Liver (tissue), 9 donors: ENCODE results near the gene TUB. TPM values are rescaled to one million over a fixed set of nuclear protein-coding genes. Genes with fewer than 3 reads are reported as not detected.

ENCODE experiments used
- DNase-seq: peaks from one replicate; pipeline ENCODE4 v3.0.0-alpha.2; 2017; ENCODE audit warnings: low spot score
- H3K27ac ChIP-seq, 2 donors: one replicate each; pipeline ENCODE4 v1.7.0; 2013; ENCODE audit warnings: inconsistent platforms in 2 of 2, low read length in 2 of 2, control low read depth in 1 of 2, low read depth in 1 of 2, mild to moderate bottlenecking in 1 of 2
- H3K27me3 ChIP-seq, 4 donors: one replicate each; pipeline versions ENCODE4 v1.6.1 to v1.7.0; 2013; ENCODE audit warnings: low read length in 3 of 4, inconsistent platforms in 1 of 4, mild to moderate bottlenecking in 1 of 4, moderate library complexity in 1 of 4; ENCODE audit not compliant: control insufficient read depth in 4 of 4, insufficient read depth in 4 of 4
- H3K36me3 ChIP-seq, 4 donors: one replicate each; pipeline versions ENCODE4 v1.6.1 to v1.7.0; 2013; ENCODE audit warnings: low read length in 3 of 4, mild to moderate bottlenecking in 3 of 4, low read depth in 1 of 4, moderate library complexity in 1 of 4; ENCODE audit not compliant: control insufficient read depth in 4 of 4, insufficient read depth in 3 of 4
- H3K4me1 ChIP-seq, 4 donors: one replicate each; pipeline versions ENCODE4 v1.6.1 to v1.7.0; 2013; ENCODE audit warnings: low read length in 3 of 4, mild to moderate bottlenecking in 3 of 4, moderate library complexity in 1 of 4; ENCODE audit not compliant: control insufficient read depth in 4 of 4, insufficient read depth in 4 of 4
- H3K4me3 ChIP-seq, 3 donors: one replicate each; pipeline versions ENCODE4 v1.6.1 to v1.7.0; 2013; ENCODE audit warnings: low read length in 3 of 3, control low read depth in 1 of 3, low read depth in 1 of 3, mild to moderate bottlenecking in 1 of 3
- H3K9ac ChIP-seq, 2 donors: one replicate each; pipeline ENCODE4 v1.7.0; 2013; ENCODE audit warnings: low read length in 2 of 2, mild to moderate bottlenecking in 2 of 2, moderate library complexity in 2 of 2, control low read depth in 1 of 2, low read depth in 1 of 2
- H3K9me3 ChIP-seq, 4 donors: one replicate each; pipeline versions ENCODE4 v1.6.1 to v1.7.0; 2013; ENCODE audit warnings: low read length in 3 of 4; ENCODE audit not compliant: control insufficient read depth in 4 of 4
- EGR1 ChIP-seq, 2 donors: IDR thresholded peaks; 2 replicates each; pipeline ENCODE4 v1.6.1; 2016 to 2018; ENCODE audit warnings: antibody characterized with exemption in 2 of 2, low read depth in 2 of 2
- FOXA1 ChIP-seq: IDR thresholded peaks from 2 replicates; pipeline ENCODE4 v1.6.1; 2016; ENCODE audit warnings: antibody characterized with exemption
- FOXA2 ChIP-seq: IDR thresholded peaks from 2 replicates; pipeline ENCODE4 v1.6.1; 2016; ENCODE audit warnings: antibody characterized with exemption
- GABPA ChIP-seq, 2 donors: IDR thresholded peaks in 1 of 2; conservative IDR thresholded peaks in 1 of 2; 2 replicates each; pipeline ENCODE4 v1.6.1; 2016; ENCODE audit warnings: antibody characterized with exemption in 2 of 2, mild to moderate bottlenecking in 1 of 2, moderate library complexity in 1 of 2
- HNF4A ChIP-seq, 2 donors: conservative IDR thresholded peaks; 2 replicates each; pipeline ENCODE4 v1.6.1; 2016; ENCODE audit warnings: antibody characterized with exemption in 2 of 2, mild to moderate bottlenecking in 2 of 2
- HNF4G ChIP-seq: IDR thresholded peaks from 2 replicates; pipeline ENCODE4 v1.6.1; 2016; ENCODE audit warnings: antibody characterized with exemption
- JUND ChIP-seq, 2 donors: IDR thresholded peaks; 2 replicates each; pipeline ENCODE4 v1.6.1; 2016; ENCODE audit warnings: antibody characterized with exemption in 2 of 2
- NR2F2 ChIP-seq: IDR thresholded peaks from 2 replicates; pipeline ENCODE4 v1.6.1; 2016; ENCODE audit warnings: antibody characterized with exemption
- RAD21 ChIP-seq, 2 donors: IDR thresholded peaks; 2 replicates each; pipeline ENCODE4 v1.6.1; 2016; ENCODE audit warnings: antibody characterized with exemption in 2 of 2, mild to moderate bottlenecking in 2 of 2
- RXRA ChIP-seq, 2 donors: IDR thresholded peaks; 2 replicates each; pipeline ENCODE4 v1.6.1; 2017 to 2018; ENCODE audit warnings: antibody characterized with exemption in 2 of 2, mild to moderate bottlenecking in 1 of 2
- SP1 ChIP-seq: IDR thresholded peaks from 2 replicates; pipeline ENCODE4 v1.6.1; 2018; ENCODE audit warnings: antibody characterized with exemption, mild to moderate bottlenecking
- TAF1 ChIP-seq: conservative IDR thresholded peaks from 2 replicates; pipeline ENCODE4 v1.6.1; 2016; ENCODE audit warnings: antibody characterized with exemption, mild to moderate bottlenecking
- YY1 ChIP-seq: IDR thresholded peaks from 2 replicates; pipeline ENCODE4 v1.6.1; 2016; ENCODE audit warnings: antibody characterized with exemption, mild to moderate bottlenecking
- WGBS: extraction: QIAGEN DNeasy Blood & Tissue Kit; methylation state at CpG from one replicate; pipeline ENCODE4 v1.1.7; 2013; 5-methylcytosine and 5-hydroxymethylcytosine counted together
- polyA plus RNA-seq, 2 donors: library from polyadenylated mRNA; stranded (reverse) in 1 of 2; unstranded in 1 of 2; fragments of 200-250 nt in 1 of 2; fragments of >200 nt in 1 of 2; fragmentation: Nextera tagmentation in 1 of 2; extraction: Ambion mirVana in 1 of 2; gene quantifications; one replicate each; pipeline versions ENCODE4 v1.2.1 to v1.2.3, GENCODE V29; 2013 to 2015
- total RNA-seq, 2 donors: library from RNA; depleted of rRNA; stranded (reverse); fragments of >200 nt; gene quantifications; one replicate each; pipeline ENCODE4 v1.2.3, GENCODE V29; 2014
- TF ChIP-seq, protein P1 (sequence below): IDR thresholded peaks from 2 replicates; pipeline ENCODE4 v1.6.1; 2016; ENCODE audit warnings: antibody characterized with exemption
- TF ChIP-seq, protein P2 (sequence below): IDR thresholded peaks from 2 replicates; pipeline ENCODE4 v1.6.1; 2016; ENCODE audit warnings: antibody characterized with exemption
- TF ChIP-seq, protein P3 (sequence below): fragments of 150-350 bp; IDR thresholded peaks from 2 replicates; pipeline ENCODE4 v1.5.1; 2017; ENCODE audit warnings: improper control_type of control experiment, low read depth, low read length; ENCODE audit not compliant: missing input control
- TF ChIP-seq, protein P4 (sequence below): IDR thresholded peaks from 2 replicates; pipeline ENCODE4 v1.6.1; 2016; ENCODE audit warnings: antibody characterized with exemption
- TF ChIP-seq, protein P5 (sequence below): IDR thresholded peaks from 2 replicates; pipeline ENCODE4 v1.6.1; 2016; ENCODE audit warnings: antibody characterized with exemption, mild to moderate bottlenecking
- donor health status: healthy.
- donor health status: healthy.
- donor health status: healthy.
- donor health status: healthy.
- donor health status: healthy.

The TUB gene
- total and polyA plus RNA-seq, 4 donors: 0.15 to 1.3 (median 0.66) TPM

DNA sequence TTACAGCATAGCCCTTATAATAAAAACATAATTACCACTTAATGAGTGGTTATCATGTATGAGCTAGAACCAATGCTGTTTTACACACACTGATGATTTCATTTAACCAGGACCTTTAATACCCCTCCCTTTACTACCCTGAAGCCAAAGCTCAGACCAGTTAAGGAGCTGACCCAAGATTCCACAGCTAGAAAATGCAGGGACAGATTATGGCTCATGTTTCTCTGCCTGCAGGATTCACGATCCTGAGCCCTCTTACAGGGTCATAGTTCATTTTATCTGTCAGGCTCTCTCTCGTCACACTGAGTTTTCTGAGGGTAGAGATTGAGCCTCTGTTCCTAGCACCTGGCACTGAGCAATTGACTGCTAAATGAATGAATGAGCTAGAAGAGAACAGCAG is 27.4 kb downstream of the TUB start:
- H3K27ac ChIP-seq: no peak overlapping the region
- no peaks in the 10 kb centered on the region for H3K4me1 ChIP-seq
- 75% methylated on average over 2 of the region's 2 CpGs for WGBS
- no peak overlapping the region for H3K9ac ChIP-seq
- no peaks in the 10 kb centered on the region for H3K27me3 ChIP-seq
- no peak for DNase-seq
- H3K4me3 ChIP-seq: no peak overlapping the region
- TF ChIP-seq, protein P1, sequence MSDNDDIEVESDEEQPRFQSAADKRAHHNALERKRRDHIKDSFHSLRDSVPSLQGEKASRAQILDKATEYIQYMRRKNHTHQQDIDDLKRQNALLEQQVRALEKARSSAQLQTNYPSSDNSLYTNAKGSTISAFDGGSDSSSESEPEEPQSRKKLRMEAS: no peak
- TF ChIP-seq YY1: no peak
- TF ChIP-seq, protein P2, sequence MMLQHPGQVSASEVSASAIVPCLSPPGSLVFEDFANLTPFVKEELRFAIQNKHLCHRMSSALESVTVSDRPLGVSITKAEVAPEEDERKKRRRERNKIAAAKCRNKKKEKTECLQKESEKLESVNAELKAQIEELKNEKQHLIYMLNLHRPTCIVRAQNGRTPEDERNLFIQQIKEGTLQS: no peak
- TF ChIP-seq, protein P3, sequence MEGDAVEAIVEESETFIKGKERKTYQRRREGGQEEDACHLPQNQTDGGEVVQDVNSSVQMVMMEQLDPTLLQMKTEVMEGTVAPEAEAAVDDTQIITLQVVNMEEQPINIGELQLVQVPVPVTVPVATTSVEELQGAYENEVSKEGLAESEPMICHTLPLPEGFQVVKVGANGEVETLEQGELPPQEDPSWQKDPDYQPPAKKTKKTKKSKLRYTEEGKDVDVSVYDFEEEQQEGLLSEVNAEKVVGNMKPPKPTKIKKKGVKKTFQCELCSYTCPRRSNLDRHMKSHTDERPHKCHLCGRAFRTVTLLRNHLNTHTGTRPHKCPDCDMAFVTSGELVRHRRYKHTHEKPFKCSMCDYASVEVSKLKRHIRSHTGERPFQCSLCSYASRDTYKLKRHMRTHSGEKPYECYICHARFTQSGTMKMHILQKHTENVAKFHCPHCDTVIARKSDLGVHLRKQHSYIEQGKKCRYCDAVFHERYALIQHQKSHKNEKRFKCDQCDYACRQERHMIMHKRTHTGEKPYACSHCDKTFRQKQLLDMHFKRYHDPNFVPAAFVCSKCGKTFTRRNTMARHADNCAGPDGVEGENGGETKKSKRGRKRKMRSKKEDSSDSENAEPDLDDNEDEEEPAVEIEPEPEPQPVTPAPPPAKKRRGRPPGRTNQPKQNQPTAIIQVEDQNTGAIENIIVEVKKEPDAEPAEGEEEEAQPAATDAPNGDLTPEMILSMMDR: no peak
- TF ChIP-seq FOXA2: no peak
- TF ChIP-seq FOXA1: no peak
- no peak for TF ChIP-seq HNF4A (conservative IDR thresholded peaks at IDR 0.05)
- TF ChIP-seq HNF4G: no peak
- TF ChIP-seq, protein P4, sequence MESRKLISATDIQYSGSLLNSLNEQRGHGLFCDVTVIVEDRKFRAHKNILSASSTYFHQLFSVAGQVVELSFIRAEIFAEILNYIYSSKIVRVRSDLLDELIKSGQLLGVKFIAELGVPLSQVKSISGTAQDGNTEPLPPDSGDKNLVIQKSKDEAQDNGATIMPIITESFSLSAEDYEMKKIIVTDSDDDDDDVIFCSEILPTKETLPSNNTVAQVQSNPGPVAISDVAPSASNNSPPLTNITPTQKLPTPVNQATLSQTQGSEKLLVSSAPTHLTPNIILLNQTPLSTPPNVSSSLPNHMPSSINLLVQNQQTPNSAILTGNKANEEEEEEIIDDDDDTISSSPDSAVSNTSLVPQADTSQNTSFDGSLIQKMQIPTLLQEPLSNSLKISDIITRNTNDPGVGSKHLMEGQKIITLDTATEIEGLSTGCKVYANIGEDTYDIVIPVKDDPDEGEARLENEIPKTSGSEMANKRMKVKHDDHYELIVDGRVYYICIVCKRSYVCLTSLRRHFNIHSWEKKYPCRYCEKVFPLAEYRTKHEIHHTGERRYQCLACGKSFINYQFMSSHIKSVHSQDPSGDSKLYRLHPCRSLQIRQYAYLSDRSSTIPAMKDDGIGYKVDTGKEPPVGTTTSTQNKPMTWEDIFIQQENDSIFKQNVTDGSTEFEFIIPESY: no peak
- TF ChIP-seq, protein P5, sequence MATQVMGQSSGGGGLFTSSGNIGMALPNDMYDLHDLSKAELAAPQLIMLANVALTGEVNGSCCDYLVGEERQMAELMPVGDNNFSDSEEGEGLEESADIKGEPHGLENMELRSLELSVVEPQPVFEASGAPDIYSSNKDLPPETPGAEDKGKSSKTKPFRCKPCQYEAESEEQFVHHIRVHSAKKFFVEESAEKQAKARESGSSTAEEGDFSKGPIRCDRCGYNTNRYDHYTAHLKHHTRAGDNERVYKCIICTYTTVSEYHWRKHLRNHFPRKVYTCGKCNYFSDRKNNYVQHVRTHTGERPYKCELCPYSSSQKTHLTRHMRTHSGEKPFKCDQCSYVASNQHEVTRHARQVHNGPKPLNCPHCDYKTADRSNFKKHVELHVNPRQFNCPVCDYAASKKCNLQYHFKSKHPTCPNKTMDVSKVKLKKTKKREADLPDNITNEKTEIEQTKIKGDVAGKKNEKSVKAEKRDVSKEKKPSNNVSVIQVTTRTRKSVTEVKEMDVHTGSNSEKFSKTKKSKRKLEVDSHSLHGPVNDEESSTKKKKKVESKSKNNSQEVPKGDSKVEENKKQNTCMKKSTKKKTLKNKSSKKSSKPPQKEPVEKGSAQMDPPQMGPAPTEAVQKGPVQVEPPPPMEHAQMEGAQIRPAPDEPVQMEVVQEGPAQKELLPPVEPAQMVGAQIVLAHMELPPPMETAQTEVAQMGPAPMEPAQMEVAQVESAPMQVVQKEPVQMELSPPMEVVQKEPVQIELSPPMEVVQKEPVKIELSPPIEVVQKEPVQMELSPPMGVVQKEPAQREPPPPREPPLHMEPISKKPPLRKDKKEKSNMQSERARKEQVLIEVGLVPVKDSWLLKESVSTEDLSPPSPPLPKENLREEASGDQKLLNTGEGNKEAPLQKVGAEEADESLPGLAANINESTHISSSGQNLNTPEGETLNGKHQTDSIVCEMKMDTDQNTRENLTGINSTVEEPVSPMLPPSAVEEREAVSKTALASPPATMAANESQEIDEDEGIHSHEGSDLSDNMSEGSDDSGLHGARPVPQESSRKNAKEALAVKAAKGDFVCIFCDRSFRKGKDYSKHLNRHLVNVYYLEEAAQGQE: no peak
- no peak for TF ChIP-seq TAF1
- TF ChIP-seq RXRA (IDR thresholded peaks at IDR 0.05): no peak
- TF ChIP-seq EGR1 (IDR thresholded peaks at IDR 0.05; ENCODE audit: low read depth in 2 of 2): no peak
- TF ChIP-seq JUND (IDR thresholded peaks at IDR 0.05): no peak
- TF ChIP-seq RAD21 (IDR thresholded peaks at IDR 0.05): no peak
- no peak for TF ChIP-seq SP1
- TF ChIP-seq GABPA (IDR thresholded peaks at IDR 0.05 in 1 of 2, conservative IDR thresholded peaks at IDR 0.05 in 1 of 2): no peak
- no peak for TF ChIP-seq NR2F2
- peaks cover 0 to 9% (median under 1%) of the 10 kb centered on the region in 4 donors for H3K36me3 ChIP-seq
- H3K9me3 ChIP-seq: no peaks in the 10 kb centered on the region
